ENCODE measurements around the gene RASA2. TPM values are rescaled to one million over a fixed set of nuclear protein-coding genes. Genes with fewer than 3 reads are reported as not detected.

Gene RASA2, protein sequence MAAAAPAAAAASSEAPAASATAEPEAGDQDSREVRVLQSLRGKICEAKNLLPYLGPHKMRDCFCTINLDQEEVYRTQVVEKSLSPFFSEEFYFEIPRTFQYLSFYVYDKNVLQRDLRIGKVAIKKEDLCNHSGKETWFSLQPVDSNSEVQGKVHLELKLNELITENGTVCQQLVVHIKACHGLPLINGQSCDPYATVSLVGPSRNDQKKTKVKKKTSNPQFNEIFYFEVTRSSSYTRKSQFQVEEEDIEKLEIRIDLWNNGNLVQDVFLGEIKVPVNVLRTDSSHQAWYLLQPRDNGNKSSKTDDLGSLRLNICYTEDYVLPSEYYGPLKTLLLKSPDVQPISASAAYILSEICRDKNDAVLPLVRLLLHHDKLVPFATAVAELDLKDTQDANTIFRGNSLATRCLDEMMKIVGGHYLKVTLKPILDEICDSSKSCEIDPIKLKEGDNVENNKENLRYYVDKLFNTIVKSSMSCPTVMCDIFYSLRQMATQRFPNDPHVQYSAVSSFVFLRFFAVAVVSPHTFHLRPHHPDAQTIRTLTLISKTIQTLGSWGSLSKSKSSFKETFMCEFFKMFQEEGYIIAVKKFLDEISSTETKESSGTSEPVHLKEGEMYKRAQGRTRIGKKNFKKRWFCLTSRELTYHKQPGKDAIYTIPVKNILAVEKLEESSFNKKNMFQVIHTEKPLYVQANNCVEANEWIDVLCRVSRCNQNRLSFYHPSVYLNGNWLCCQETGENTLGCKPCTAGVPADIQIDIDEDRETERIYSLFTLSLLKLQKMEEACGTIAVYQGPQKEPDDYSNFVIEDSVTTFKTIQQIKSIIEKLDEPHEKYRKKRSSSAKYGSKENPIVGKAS
- 15.7 and 24.3 TPM in 2 replicates for total RNA-seq

DNA sequence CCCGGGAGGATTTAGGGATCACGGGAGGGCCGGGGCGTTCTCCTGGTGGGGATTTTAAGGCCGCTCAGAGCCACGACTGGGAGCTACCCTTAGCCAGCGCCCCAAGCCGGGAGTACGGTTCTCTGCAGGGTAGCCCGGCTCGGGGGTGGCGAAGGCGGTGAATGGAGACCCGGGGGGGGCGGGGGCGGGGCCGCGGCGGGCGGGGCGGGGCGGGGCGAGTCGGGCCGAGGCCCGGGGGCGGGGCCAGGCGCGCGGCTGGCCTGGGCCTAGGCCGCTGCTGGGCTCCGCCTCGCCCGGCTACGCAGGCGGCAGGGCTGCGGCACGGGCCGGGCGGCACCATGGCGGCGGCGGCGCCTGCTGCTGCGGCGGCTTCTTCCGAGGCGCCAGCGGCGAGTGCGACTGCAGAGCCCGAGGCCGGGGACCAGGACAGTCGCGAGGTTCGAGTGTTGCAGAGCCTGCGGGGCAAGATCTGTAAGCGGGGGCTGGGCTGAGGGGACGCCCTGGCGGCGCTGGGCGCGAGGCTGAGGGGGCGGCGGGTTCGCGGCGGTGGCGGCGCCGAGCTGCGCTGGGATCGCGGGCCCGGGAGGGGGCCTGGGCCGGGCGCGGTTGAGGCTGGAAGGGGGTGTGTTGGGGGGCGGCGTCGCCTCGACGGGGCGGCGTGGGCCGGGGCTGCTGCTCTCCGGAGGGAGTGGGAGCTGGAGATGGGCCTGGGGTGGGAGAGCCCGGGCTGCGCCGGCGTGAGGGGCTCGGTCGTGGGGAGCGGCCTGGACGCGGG lies at the start of gene RASA2:
RASA2 (plus strand) TSS at position 282 of the 775 bp plus-strand sequence; CDS start at position 339, 57 bp downstream.

Other genes with a start within 250 kb of the RASA2 start
- gene ZBTB38, start 118.5 kb upstream of the RASA2 start, total RNA-seq, result 133 and 161 TPM in 2 replicates